Fibroblast of lung (primary cell): ENCODE measurements around the gene ISG20.

ENCODE experiments used
- CTCF ChIP-seq, 2 donors: IDR thresholded peaks in 1 of 2; conservative IDR thresholded peaks in 1 of 2; 1 replicate in 1 of 2; 2 replicates in 1 of 2; pipeline ENCODE4 v1.5.1; 2011 to 2012; ENCODE audit warnings: low read length in 2 of 2, control low read depth in 1 of 2, inconsistent platforms in 1 of 2, low read depth in 1 of 2, mild to moderate bottlenecking in 1 of 2
- EZH2 ChIP-seq: IDR thresholded peaks from 2 replicates; pipeline ENCODE4 v1.5.1; 2012; ENCODE audit warnings: low read length, control low read depth, mild to moderate bottlenecking; ENCODE audit errors: missing control alignments

- TF ChIP-seq CTCF (conservative IDR thresholded peaks at IDR 0.05 in 1 of 2, IDR thresholded peaks at IDR 0.05 in 1 of 2; ENCODE audit: low read depth in 1 of 2, low read length in 2 of 2) (no peak), EZH2 (no peak)
Measured at GRCh38 chr15:88651971-88652370, 13.2 kb downstream of the ISG20 start.
